ENCODE results near the gene PDE6H. TPM values are rescaled to one million over a fixed set of nuclear protein-coding genes. Genes with fewer than 3 reads are reported as not detected.

Gene PDE6H
- total RNA-seq, 1 donor from 2014 or later = not detected

DNA sequence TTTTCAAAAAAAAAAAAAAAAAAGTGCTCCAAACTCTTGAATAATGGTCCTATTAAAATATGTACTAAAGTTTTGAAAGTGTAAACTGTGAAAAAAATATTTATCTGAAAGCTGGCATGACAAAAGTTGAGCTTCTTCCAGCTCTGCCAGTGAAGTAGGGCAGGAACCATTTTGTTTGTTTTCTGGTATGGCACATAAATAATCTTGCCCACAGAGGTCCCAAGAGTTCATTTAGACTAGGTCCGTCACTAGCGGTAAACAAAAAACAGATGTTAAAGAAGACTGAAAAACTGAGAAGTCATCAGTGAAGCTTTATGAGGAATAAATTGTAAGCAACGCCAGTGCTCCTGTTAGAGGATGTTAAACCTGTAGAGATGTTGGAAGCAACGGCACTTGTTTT is 41.5 kb upstream of the PDE6H start:
- no peak for TF ChIP-seq CTCF (IDR thresholded peaks at IDR 0.05)
- H3K36me3 ChIP-seq = no peaks in the 10 kb centered on the region
- no peak overlapping the region for H3K4me3 ChIP-seq
- H3K27me3 ChIP-seq = no peaks in the 10 kb centered on the region
- DNase-seq (ENCODE audit: low spot score in 2 of 2) = no peak
- H3K9me3 ChIP-seq = no peaks in the 10 kb centered on the region
- peaks cover 0 to 25% of the 10 kb centered on the region in 2 donors for H3K4me1 ChIP-seq
- peak overlapping the region; percentile 48 to 59 for H3K27ac ChIP-seq
- intact Hi-C loops (cut with DNase I) = loop anchor here (2.0 kb wide), 1 partner anchor 63 kb away; no protein-coding TSS in a partner anchor

- H3K9me3 ChIP-seq = no peaks in the 10 kb centered on the region
- peaks cover 0 to 25% of the 10 kb centered on the region in 2 donors for H3K4me1 ChIP-seq
- DNase-seq (ENCODE audit: low spot score in 2 of 2) = no peak
- peak overlapping the region; percentile 48 to 59 for H3K27ac ChIP-seq
- TF ChIP-seq CTCF (IDR thresholded peaks at IDR 0.05) = no peak
- no peak overlapping the region for H3K4me3 ChIP-seq
- no peaks in the 10 kb centered on the region for H3K36me3 ChIP-seq
- intact Hi-C loops (cut with DNase I) = loop anchor here (2.0 kb wide), 1 partner anchor 63 kb away; no protein-coding TSS in a partner anchor
- H3K27me3 ChIP-seq = no peaks in the 10 kb centered on the region
Observed at GRCh38 chr12:14931791-14932560, 40.9 kb upstream of the PDE6H start.

GRCh38 chr12:14934511-14934910 is 38.3 kb upstream of the PDE6H start:
- no peaks in the 10 kb centered on the region for H3K9me3 ChIP-seq
- H3K4me3 ChIP-seq = no peak overlapping the region
- peaks cover 0 to 17% of the 10 kb centered on the region in 2 donors for H3K4me1 ChIP-seq
- intact Hi-C loops (cut with DNase I) = no loop called here
- DNase-seq (ENCODE audit: low spot score in 2 of 2) = no peak
- H3K27me3 ChIP-seq = no peaks in the 10 kb centered on the region
- TF ChIP-seq CTCF (IDR thresholded peaks at IDR 0.05) = no peak
- H3K27ac ChIP-seq = no peak overlapping the region
- no peaks in the 10 kb centered on the region for H3K36me3 ChIP-seq

DNA sequence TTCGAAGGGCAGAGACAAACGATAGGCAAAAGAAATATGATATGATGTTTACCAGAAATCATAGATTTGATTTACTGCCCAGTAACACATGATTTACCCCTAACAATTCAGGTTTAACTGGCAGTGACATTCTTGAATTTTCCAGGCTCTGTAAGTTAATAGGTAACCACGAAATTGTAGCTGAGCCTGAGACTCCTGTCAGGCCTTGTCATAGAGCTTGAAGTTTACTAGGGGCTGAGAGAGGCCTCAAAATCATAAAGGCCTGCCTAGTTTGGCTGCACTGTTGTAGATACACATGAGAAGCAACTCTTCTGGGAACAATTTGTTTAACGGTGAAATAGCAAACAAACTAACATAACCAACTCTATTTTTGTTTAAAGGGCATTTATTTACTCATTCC is 37.8 kb upstream of the PDE6H start:
- Histone ChIP-seq H3K4me1 (peaks cover 0 to 11% of the 10 kb centered on the region in 2 donors), H3K27me3 (no peaks in the 10 kb centered on the region), H3K4me3 (no peak overlapping the region), H3K36me3 (no peaks in the 10 kb centered on the region), H3K27ac (no peak overlapping the region), H3K9me3 (peaks cover 0 to 2% of the 10 kb centered on the region in 2 donors)
- intact Hi-C loops (cut with DNase I) = no loop called here
- DNase-seq (ENCODE audit: low spot score in 2 of 2) = no peak
- TF ChIP-seq CTCF (IDR thresholded peaks at IDR 0.05) = no peak

- Histone ChIP-seq H3K9me3 (peaks cover 0 to 2% of the 10 kb centered on the region in 2 donors), H3K4me1 (peaks cover 0 to 2% of the 10 kb centered on the region in 2 donors), H3K27ac (no peak overlapping the region), H3K27me3 (no peaks in the 10 kb centered on the region), H3K4me3 (no peak overlapping the region), H3K36me3 (no peaks in the 10 kb centered on the region)
- DNase-seq (ENCODE audit: low spot score in 2 of 2) = no peak
- intact Hi-C loops (cut with DNase I) = no loop called here
- TF ChIP-seq CTCF (IDR thresholded peaks at IDR 0.05) = peak in 1 of 3 experiments; percentile 8
Observed at GRCh38 chr12:14936224-14936861, 36.5 kb upstream of the PDE6H start.
